ENCODE results near the gene TP53RK. TPM values are rescaled to one million over a fixed set of nuclear protein-coding genes. Genes with fewer than 3 reads are reported as not detected.

Gene TP53RK
- total RNA-seq, 2 experiments from 2014 or later = 15.2 to 18.0 TPM

DNA sequence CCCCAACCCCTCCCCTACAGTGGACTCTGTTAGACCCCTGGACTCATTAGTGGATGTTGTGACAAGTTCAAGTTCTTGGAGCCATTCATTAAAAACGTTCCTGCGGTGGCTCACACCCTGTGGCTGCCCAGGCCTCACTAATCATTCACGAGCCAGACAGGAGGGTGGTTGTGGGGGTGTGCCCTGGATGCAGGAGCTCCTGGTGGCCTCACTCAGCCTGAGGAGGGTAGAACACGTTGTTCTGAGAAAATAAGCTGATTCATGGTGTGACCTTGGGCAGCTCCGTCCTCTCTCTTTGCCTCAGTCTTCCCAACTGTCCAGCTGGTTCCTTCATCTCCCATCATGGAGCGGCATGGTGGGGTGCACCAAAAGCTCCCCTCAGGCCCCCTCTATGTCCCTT lies 54.7 kb downstream of the TP53RK start:
- Mint-ChIP-seq H3K27ac (no peak overlapping the region), H3K9me3 (peaks cover 3% of the 10 kb centered on the region), H3K27me3 (peaks cover 11% of the 10 kb centered on the region), H3K4me1 (peaks cover 4% of the 10 kb centered on the region), H3K36me3 (ENCODE audit: low read depth) (no peaks in the 10 kb centered on the region), H3K4me3 (no peak overlapping the region)
- ChIA-PET CTCF (no interaction called here), POLR2A (no interaction called here)
- DNase-seq = no peak

Other genes with a start within 250 kb of the TP53RK start
- gene ZNF334, start 175.9 kb downstream of the TP53RK start, total RNA-seq = under 1 TPM; 0.50 to 0.71 TPM
- not detected for gene OCSTAMP, start 138.8 kb downstream of the TP53RK start, total RNA-seq
- under 1 TPM in 1 of 2 experiments, not detected in 1; 0.35 TPM for gene SLC13A3, start 38.0 kb downstream of the TP53RK start, total RNA-seq
- gene SLC2A10, start 20.2 kb upstream of the TP53RK start, total RNA-seq = not detected
- not detected for gene EYA2, start 205.4 kb upstream of the TP53RK start, total RNA-seq